K562 (cell line): Measurements from ENCODE around the gene AS3MT. TPM values are rescaled to one million over a fixed set of nuclear protein-coding genes. Genes with fewer than 3 reads are reported as not detected.
A peak's percentile ranks its signal among the peaks of the same experiment; 100 is the strongest.

Source experiments
- ATF1 ChIP-seq, 2 experiments: fragments of 450-650 bp in 1 of 2; IDR thresholded peaks; 2 replicates each; pipeline ENCODE4 v1.6.1; 2016; ENCODE audit warnings: missing compliant biosample characterization in 1 of 2, missing genetic modification characterization in 1 of 2
- BCLAF1 ChIP-seq, 2 experiments: fragments of 450-650 bp in 1 of 2; IDR thresholded peaks; 2 replicates each; pipeline ENCODE4 v1.6.1; 2011 to 2017; ENCODE audit warnings: low read depth in 2 of 2, antibody characterized with exemption in 1 of 2, borderline replicate concordance in 1 of 2, low read length in 1 of 2, mild to moderate bottlenecking in 1 of 2, mixed read lengths in 1 of 2; ENCODE audit not compliant: control insufficient read depth in 1 of 2
- CXXC5 ChIP-seq: fragments of 250-450 bp; sonication (Bioruptor Pico); IDR thresholded peaks from 2 replicates; pipeline ENCODE4 v1.8.0; 2022; ENCODE audit warnings: inconsistent platforms, mild to moderate bottlenecking, moderate library complexity
- HDAC3 ChIP-seq: fragments of 450-650 bp; IDR thresholded peaks from 2 replicates; pipeline ENCODE4 v1.6.1; 2018; ENCODE audit warnings: borderline replicate concordance, mild to moderate bottlenecking, moderate library complexity; ENCODE audit not compliant: partially characterized antibody
- MGA ChIP-seq: fragments of 450-650 bp; IDR thresholded peaks from 2 replicates; pipeline ENCODE4 v1.6.1; 2016; ENCODE audit warnings: mild to moderate bottlenecking, moderate library complexity
- TAF9B ChIP-seq: fragments of 450-650 bp; IDR thresholded peaks from 2 replicates; pipeline ENCODE4 v1.6.1; 2018; ENCODE audit warnings: mild to moderate bottlenecking; ENCODE audit not compliant: partially characterized antibody
- ZNF311 ChIP-seq: fragments of 250-450 bp; sonication (Bioruptor Pico); IDR thresholded peaks from 2 replicates; pipeline ENCODE4 v1.4.0; 2020; ENCODE audit warnings: mild to moderate bottlenecking, moderate library complexity
- polyA plus RNA-seq, 8 experiments: library from polyadenylated mRNA; depleted of rRNA in 4 of 8; stranded (reverse) in 5 of 8; unstranded in 3 of 8; fragments of >200 nt; fragmentation: Nextera tagmentation in 2 of 8; fragmentation: Illumina TruSeq in 1 of 8; extraction: Ambion mirVana in 2 of 8; extraction: Trizol in 1 of 8; gene quantifications; 2 replicates each; pipeline versions ENCODE4 v1.2.1 to v1.2.3, GENCODE V29; 2011 to 2014; ENCODE audit warnings: inconsistent platforms in 1 of 8, missing spikeins in 1 of 8
- total RNA-seq, 7 experiments: library from RNA; depleted of rRNA in 6 of 7; stranded (reverse); fragments of >200 nt in 6 of 7; fragmentation: Illumina TruSeq in 2 of 7; extraction: Trizol in 2 of 7; gene quantifications; 2 replicates each; pipeline versions ENCODE4 v1.2.1 to v1.2.3, GENCODE V29; 2011 to 2021; ENCODE audit warnings: low replicate concordance in 1 of 7

Gene AS3MT
- total and polyA plus RNA-seq, 9 of the 15 experiments (the other 6 are each of a cell fraction or from before 2014, with no cell fraction given), result 0.04 to 0.33 (median 0.19) TPM; not detected in 2

- TF ChIP-seq MGA (peak; percentile 82), TAF9B (peak; percentile 23), BCLAF1 (IDR thresholded peaks at IDR 0.05; ENCODE audit: borderline replicate concordance in 1 of 2, control insufficient read depth in 1 of 2, low read depth in 2 of 2, low read length in 1 of 2) (no peak), ZNF311 (CRISPR knock-in tag) (no peak), CXXC5 (peak; percentile 81), HDAC3 (no peak), ATF1 (CRISPR knock-in tag; IDR thresholded peaks at IDR 0.05) (peak; percentile 35; the same call in 1 of the 2 replicates), ATF1 (tag; IDR thresholded peaks at IDR 0.05) (peak; percentile 70)
These were observed 48.9 kb downstream of the AS3MT start, which contains the start of gene CNNM2 (continued) for GRCh38 chr10:102917962-102918816.
